ENCODE results near the gene IGF2R.
"Not testable (repeated sequence)": the region's sequence is repeated elsewhere in the genome, so short reads cannot be mapped to it uniquely, and the experiment has no call there.

The IGF2R gene

DNA sequence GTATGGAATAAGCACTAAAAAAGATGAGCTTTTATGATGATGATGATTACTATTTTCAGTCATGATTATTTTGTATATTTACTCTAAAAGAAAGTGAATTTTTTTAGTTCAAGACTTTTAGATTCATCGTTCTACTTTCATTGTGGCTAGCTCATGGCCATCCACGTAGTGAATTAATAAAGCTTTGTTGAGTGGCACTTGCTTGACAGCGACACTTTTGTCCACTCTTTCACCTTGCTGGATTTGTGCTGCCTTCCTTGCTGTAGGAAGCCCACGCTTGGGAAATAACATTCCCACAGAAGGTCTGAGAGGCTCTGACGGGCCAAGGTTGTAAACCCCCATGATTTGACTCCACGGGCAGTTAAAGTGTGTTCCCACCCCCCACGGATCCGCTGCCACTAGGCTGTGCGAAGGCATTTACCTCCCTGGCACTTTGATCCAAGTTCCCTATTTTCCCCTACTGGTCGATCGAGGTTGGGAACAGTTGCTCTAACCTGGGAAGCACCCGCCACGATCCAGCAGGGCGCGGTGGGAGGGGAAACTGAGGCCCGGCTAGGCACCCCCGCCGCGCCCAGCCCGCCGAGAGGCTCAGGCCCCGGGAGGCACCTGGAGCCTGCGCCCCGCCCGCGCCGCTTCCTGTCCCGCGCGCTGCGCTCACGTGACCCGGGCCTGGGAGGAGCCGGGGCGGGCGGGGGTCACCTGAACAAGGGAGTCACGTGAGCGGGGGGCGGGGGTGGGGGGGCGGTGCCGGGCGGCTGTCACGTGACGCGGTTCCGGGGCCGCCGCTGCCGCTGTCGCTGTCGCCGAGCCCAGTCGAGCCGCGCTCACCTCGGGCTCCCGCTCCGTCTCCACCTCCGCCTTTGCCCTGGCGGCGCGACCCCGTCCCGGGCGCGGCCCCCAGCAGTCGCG is at the start of gene IGF2R:
Gene IGF2R (plus strand): TSS at position 788 of the 909 bp plus-strand sequence. CDS start 165 bp downstream, outside the sequence.
- DNase-seq: peak; percentile 90

DNA sequence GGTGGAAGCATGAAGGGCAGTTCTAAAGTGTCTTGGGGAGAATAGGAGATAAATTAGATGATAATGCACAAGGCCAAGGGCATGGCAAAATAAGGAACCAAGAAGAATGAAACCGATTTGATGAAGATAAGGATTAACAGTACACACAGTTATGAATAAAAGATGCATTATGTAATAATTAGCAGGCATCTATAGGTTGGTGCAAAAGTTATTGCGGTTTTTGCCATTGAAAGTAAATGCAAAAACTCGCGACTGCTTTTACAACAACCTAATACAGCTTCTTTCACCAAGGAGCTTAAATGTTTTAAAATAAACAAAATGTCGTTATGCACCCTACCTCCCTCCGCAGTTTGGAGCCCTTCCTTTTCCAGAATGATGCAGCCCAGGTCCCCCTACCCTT is 49.1 kb upstream of the IGF2R start:
- DNase-seq: no peak

DNA sequence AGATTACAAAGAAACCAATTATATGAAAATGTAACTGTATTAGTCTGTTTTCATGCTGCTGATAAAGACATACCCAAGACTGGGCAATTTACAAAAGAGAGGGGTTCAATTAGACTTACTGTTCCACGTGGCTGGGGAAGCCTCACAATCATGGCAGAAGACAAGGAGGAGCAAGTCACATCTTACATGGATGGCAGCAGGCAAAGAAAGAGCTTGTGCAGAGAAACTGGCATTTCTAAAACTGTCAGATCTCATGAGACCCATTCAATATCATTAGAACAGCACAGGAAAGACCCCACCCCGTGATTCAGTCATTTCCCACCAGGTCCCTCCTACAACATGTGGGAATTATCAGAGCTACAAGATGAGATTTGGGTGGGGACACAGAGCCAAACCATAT is 44.7 kb upstream of the IGF2R start:
- not testable (repeated sequence) for DNase-seq

- DNase-seq: no peak
These were observed 42.2 kb upstream of the IGF2R start for GRCh38 chr6:159926542-159927203.

DNA sequence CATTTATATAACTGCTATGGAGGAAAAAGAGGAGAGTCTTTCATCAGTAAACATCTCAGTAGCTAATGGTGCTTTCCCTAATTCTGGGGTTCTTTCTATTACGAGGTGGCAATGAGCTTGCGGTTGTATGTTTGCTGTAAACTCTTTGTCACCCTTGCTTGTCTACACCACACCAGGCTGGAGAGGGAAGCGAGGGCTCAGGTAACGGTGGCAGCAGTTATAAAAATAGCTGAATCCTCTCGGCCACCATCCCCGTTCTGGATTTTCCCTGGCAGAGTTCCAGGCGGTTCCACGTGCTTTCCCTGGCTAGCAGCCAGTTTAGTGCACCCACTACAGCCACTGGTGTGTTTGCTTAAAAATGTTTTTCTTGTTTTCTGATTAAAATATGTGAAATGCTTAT is 39.1 kb upstream of the IGF2R start:
- DNase-seq: no peak

GRCh38 chr6:159931112-159931511 is 37.8 kb upstream of the IGF2R start:
- no peak for DNase-seq

DNA sequence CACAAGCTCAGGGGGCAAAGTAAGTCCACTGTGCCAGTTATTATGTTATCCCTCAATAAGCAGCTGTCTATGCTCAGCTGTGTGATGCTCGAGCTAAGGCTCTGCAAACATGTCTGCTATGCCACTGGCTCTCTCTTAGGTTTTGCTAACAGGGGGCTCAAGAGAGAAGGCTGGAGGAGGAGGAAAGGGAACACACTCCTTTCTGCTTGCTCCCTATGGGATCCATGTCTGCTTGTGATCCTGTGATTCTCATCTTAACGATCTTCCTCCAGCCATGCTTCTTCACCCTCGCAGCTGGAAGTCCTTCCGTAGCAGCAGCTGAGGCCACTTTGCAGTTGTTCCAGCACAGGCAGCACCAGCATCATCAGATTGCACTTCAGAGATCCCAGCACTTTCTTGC is 37.0 kb upstream of the IGF2R start:
- DNase-seq: no peak

- DNase-seq: no peak
These were observed 35.8 kb upstream of the IGF2R start for GRCh38 chr6:159933077-159933476.

- DNase-seq: no peak
These were observed 34.7 kb upstream of the IGF2R start for GRCh38 chr6:159934181-159934580.

- no peak for DNase-seq
These were observed 33.8 kb upstream of the IGF2R start for GRCh38 chr6:159935065-159935464.

DNA sequence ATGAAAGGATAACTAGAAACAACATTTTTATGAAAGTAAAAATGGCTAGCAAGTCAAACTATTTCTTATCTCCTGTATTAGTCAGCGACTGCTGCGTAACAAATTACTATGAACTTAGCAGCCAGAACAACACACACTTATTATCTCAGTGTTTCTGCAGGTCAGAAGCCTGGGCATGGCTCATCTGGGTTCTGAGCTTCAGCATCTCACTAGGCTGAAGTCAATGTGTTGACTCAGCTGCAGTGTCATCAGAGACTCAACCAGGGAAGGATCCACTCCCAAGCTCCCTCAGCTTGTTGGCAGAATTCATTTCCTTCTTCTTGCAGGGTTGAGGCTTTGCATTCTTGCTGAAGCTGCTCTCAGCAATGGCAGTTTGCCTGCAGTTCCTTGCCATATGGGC is 33.2 kb upstream of the IGF2R start:
- no peak for DNase-seq

DNA sequence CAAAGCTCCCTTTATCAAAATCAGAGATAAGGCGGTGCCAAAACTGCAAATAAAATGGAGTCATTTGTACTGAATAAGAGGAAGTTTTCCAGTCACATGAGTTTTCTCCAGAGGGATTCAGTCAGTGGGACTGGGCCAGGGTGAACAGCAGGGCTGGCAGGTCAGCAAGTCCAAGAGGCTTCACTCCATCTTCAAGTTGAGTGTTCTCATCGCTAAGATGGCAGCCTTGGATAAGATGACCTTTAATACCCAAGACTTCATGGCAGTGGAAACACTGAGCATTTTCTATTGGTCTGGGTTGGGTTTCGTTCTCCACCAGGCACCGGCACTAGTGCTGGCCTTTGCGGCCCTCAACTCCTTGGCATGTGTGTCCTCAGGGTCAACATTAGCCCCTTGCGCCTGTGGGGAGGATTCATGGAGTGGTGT is 29.3 kb upstream of the IGF2R start:
- DNase-seq: no peak

- no peak for DNase-seq
These were observed 27.4 kb upstream of the IGF2R start for GRCh38 chr6:159941286-159942113.

DNA sequence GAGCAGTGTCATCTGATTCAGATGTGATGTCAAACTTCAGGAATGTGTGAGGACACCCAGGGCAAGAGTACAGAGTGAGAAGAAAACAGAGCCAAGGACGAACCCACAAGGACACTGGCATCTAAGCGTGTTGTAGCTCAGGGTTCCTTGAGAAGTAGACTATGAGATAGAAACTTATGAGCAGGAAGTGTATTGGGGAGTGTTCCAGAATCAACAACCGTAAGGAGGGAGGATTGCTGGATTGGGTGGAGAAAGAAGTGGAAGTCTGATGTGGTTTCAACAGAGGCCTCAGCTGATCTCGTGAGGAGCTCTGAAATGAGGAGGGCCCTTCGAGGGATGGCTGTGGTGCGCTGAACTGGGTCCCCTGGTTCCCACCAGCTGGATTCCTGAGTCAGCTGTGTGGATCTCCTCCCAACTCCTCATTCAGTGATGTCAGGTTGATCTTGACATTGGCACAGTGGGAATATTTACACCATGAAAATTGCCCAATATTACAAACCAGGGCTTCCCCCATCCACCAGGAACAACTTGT is 25.7 kb upstream of the IGF2R start:
- no peak for DNase-seq

GRCh38 chr6:159943968-159944598 is 24.8 kb upstream of the IGF2R start:
- DNase-seq: no peak

- no peak for DNase-seq
These were observed 23.0 kb upstream of the IGF2R start for GRCh38 chr6:159945801-159946392.

GRCh38 chr6:159946912-159947311 is 22.0 kb upstream of the IGF2R start:
- DNase-seq: no peak

- DNase-seq: no peak
These were observed 20.7 kb upstream of the IGF2R start for GRCh38 chr6:159948199-159948598.

DNA sequence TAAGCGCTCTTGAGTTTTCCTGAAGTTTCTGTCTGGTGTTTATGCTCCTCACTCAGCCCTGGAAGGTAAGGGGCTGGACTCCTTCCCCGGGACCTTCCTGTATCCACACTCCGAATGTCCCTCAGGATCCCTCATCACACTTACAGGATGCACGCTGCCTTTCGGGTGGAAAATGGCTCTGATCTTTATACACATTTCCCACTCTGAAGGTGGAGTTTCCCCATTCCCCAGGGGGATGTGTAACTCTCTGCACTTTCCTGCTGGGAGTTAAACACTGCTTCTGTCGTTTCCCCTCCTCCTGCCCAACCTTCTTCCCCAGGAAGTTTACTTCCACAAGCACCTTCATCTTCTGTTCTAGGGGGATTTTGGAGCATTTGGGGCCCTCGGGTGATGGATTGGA is 17.1 kb upstream of the IGF2R start:
- no peak for DNase-seq

- DNase-seq: no peak
These were observed 16.4 kb upstream of the IGF2R start for GRCh38 chr6:159952289-159953005.

GRCh38 chr6:159953091-159953601 is 15.7 kb upstream of the IGF2R start:
- no peak for DNase-seq
